HEK293T (cell line): ENCODE results near the gene DPP4.

Experiments
- BHLHE40 ChIP-seq: fragments of 450-650 bp; IDR thresholded peaks from 2 replicates; pipeline ENCODE4 v1.6.1; 2016; ENCODE audit warnings: mild to moderate bottlenecking, moderate library complexity, borderline replicate concordance
- FOXA1 ChIP-seq: fragments of 450-650 bp; IDR thresholded peaks from 2 replicates; pipeline ENCODE4 v1.6.1; 2016; ENCODE audit warnings: mild to moderate bottlenecking
- FOXM1 ChIP-seq: fragments of 450-650 bp; IDR thresholded peaks from 2 replicates; pipeline ENCODE4 v1.6.1; 2017; ENCODE audit warnings: mild to moderate bottlenecking, borderline replicate concordance
- SP1 ChIP-seq: fragments of 450-650 bp; IDR thresholded peaks from 2 replicates; pipeline ENCODE4 v1.6.1; 2017
- SUZ12 ChIP-seq: fragments of 450-650 bp; IDR thresholded peaks from 2 replicates; pipeline ENCODE4 v1.6.1; 2016; ENCODE audit warnings: mild to moderate bottlenecking
- ZNF384 ChIP-seq: fragments of 450-650 bp; IDR thresholded peaks from 2 replicates; pipeline ENCODE4 v1.6.1; 2016
- TF ChIP-seq, protein P1 (sequence below): fragments of 450-650 bp; IDR thresholded peaks from 2 replicates; pipeline ENCODE4 v1.6.1; 2016

DNA sequence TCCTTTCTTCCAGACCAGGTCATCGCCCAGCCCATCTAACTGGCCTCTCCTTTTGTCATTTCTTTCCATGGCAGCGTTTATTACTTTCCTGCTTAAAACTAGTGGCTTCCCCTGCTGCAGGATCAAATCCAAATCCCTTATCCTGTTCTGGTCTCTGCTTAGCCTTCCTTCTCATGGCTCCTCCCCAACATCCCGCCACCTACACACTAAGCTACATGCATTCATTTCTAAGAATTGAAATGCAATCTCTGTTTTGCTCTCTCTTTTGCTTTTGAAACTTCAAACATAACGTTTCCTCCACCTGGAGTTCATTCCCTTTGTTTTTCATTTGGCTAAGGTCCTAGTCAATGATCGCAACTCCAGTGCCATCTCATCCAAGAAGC lies 18.0 kb upstream of the DPP4 start:
- TF ChIP-seq SP1, result no peak
- TF ChIP-seq, protein P1, sequence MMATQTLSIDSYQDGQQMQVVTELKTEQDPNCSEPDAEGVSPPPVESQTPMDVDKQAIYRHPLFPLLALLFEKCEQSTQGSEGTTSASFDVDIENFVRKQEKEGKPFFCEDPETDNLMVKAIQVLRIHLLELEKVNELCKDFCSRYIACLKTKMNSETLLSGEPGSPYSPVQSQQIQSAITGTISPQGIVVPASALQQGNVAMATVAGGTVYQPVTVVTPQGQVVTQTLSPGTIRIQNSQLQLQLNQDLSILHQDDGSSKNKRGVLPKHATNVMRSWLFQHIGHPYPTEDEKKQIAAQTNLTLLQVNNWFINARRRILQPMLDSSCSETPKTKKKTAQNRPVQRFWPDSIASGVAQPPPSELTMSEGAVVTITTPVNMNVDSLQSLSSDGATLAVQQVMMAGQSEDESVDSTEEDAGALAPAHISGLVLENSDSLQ, result no peak
- no peak for TF ChIP-seq BHLHE40
- no peak for TF ChIP-seq FOXA1
- no peak for TF ChIP-seq SUZ12
- TF ChIP-seq ZNF384, result no peak
- no peak for TF ChIP-seq FOXM1
